GM12878 (cell line): ENCODE measurements around the gene PRRX2.

Experiments used
- CREM ChIP-seq: IDR thresholded peaks from 2 replicates; pipeline ENCODE4 v1.6.1; 2014; ENCODE audit warnings: antibody characterized with exemption, low read depth
- EZH2 ChIP-seq: IDR thresholded peaks from 2 replicates; pipeline ENCODE4 v1.6.1; 2012; ENCODE audit warnings: low read depth, mild to moderate bottlenecking, control low read depth, inconsistent platforms, low read length, borderline replicate concordance; ENCODE audit not compliant: control insufficient read depth
- HDAC6 ChIP-seq: fragments of 200-600 bp; sonication (generic); IDR thresholded peaks from one replicate; pipeline ENCODE4 v1.8.0; 2017; ENCODE audit warnings: antibody characterized with exemption; ENCODE audit not compliant: unreplicated experiment
- POLR2A ChIP-seq: IDR thresholded peaks from 2 replicates; pipeline ENCODE4 v1.6.1; 2011; ENCODE audit warnings: low read depth, mild to moderate bottlenecking, low read length
- REST ChIP-seq: IDR thresholded peaks from 2 replicates; pipeline ENCODE4 v1.6.1; 2012; ENCODE audit warnings: mild to moderate bottlenecking, low read depth, low read length
- SIN3A ChIP-seq: IDR thresholded peaks from 2 replicates; pipeline ENCODE4 v1.6.1; 2012; ENCODE audit warnings: low read depth, low read length, improper control_type of control experiment
- SMC3 ChIP-seq: IDR thresholded peaks from 2 replicates; pipeline ENCODE4 v1.6.1; 2011; ENCODE audit warnings: low read length, improper control_type of control experiment, borderline replicate concordance
- TARDBP ChIP-seq: IDR thresholded peaks from 2 replicates; pipeline ENCODE4 v1.6.1; 2016; ENCODE audit warnings: borderline replicate concordance
- TF ChIP-seq, protein P1 (sequence below): IDR thresholded peaks from 2 replicates; pipeline ENCODE4 v1.6.1; 2011; ENCODE audit warnings: borderline replicate concordance, low read depth, mild to moderate bottlenecking, moderate library complexity, mixed read lengths, low read length; ENCODE audit not compliant: insufficient read depth; ENCODE audit errors: extremely low read length
- TF ChIP-seq, protein P2 (sequence below), 3 experiments: IDR thresholded peaks in 2 of 3; conservative IDR thresholded peaks in 1 of 3; 2 replicates each; pipeline ENCODE4 v1.5.1; 2011; ENCODE audit warnings: low read depth in 3 of 3, low read length in 3 of 3, mild to moderate bottlenecking in 3 of 3, control low read depth in 2 of 3, moderate library complexity in 2 of 3, inconsistent platforms in 1 of 3, mixed read lengths in 1 of 3; ENCODE audit not compliant: control insufficient read depth in 2 of 3, insufficient read depth in 1 of 3; ENCODE audit errors: extremely low read depth in 1 of 3

DNA sequence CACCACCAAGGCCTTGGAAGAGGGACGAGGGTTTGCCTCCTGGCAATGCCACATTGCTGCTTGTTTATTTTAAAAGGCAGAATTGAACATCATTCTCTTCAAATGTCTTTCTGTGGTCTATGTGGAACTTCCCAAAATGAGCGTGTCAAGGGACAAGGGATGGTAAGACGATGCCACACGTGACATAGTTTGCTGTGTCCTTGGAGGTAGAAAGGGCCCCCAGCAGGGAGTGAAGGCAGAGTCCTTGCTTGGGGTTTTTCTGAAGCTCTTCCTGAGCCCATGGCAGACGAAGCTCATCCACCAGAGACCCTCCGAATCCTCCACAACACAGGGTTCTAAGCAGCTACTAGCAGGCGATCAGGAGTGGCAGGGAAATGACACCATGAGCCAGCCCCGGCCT lies 28.3 kb downstream of the PRRX2 start:
- no peak for TF ChIP-seq EZH2
- no peak for TF ChIP-seq HDAC6
- TF ChIP-seq TARDBP, result no peak
- TF ChIP-seq CREM, result no peak
- no peak for TF ChIP-seq REST
- no peak for TF ChIP-seq SIN3A
- TF ChIP-seq, protein P1, sequence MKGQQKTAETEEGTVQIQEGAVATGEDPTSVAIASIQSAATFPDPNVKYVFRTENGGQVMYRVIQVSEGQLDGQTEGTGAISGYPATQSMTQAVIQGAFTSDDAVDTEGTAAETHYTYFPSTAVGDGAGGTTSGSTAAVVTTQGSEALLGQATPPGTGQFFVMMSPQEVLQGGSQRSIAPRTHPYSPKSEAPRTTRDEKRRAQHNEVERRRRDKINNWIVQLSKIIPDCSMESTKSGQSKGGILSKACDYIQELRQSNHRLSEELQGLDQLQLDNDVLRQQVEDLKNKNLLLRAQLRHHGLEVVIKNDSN, result no peak
- no peak for TF ChIP-seq SMC3
- TF ChIP-seq, protein P2, sequence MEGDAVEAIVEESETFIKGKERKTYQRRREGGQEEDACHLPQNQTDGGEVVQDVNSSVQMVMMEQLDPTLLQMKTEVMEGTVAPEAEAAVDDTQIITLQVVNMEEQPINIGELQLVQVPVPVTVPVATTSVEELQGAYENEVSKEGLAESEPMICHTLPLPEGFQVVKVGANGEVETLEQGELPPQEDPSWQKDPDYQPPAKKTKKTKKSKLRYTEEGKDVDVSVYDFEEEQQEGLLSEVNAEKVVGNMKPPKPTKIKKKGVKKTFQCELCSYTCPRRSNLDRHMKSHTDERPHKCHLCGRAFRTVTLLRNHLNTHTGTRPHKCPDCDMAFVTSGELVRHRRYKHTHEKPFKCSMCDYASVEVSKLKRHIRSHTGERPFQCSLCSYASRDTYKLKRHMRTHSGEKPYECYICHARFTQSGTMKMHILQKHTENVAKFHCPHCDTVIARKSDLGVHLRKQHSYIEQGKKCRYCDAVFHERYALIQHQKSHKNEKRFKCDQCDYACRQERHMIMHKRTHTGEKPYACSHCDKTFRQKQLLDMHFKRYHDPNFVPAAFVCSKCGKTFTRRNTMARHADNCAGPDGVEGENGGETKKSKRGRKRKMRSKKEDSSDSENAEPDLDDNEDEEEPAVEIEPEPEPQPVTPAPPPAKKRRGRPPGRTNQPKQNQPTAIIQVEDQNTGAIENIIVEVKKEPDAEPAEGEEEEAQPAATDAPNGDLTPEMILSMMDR (IDR thresholded peaks at IDR 0.05 in 2 of 3, conservative IDR thresholded peaks at IDR 0.05 in 1 of 3; ENCODE audit: control insufficient read depth in 2 of 3, extremely low read depth in 1 of 3, insufficient read depth in 1 of 3, low read depth in 3 of 3, low read length in 3 of 3), result no peak
- TF ChIP-seq POLR2A, result no peak
